Loucy (cell line): ENCODE data around the gene KAT5.

Source experiments
- H2AFZ ChIP-seq: fragments of 200-600 bp; sonication (generic); 2 replicates; pipeline ENCODE4 v1.6.0; 2016; ENCODE audit warnings: antibody characterized with exemption, mild to moderate bottlenecking, low read length, moderate library complexity
- H3F3A ChIP-seq: fragments of 200-600 bp; 2 replicates; pipeline ENCODE4 v1.6.0; 2016; ENCODE audit warnings: antibody characterized with exemption, low read depth, mild to moderate bottlenecking
- H3K27me3 ChIP-seq: fragments of 200-600 bp; sonication (generic); 2 replicates; pipeline ENCODE4 v1.6.1; 2014; ENCODE audit warnings: low read length, mild to moderate bottlenecking; ENCODE audit not compliant: insufficient read depth, poor library complexity, severe bottlenecking
- H3K36me3 ChIP-seq: fragments of 200-600 bp; sonication (generic); 2 replicates; pipeline ENCODE4 v1.6.1; 2016; ENCODE audit warnings: low read length; ENCODE audit not compliant: insufficient read depth
- H3K4me1 ChIP-seq: fragments of 200-600 bp; sonication (generic); 2 replicates; pipeline ENCODE4 v1.5.1; 2014; ENCODE audit warnings: low read length, mild to moderate bottlenecking; ENCODE audit not compliant: insufficient read depth, poor library complexity, severe bottlenecking
- H3K4me2 ChIP-seq: fragments of 200-600 bp; sonication (generic); 2 replicates; pipeline ENCODE4 v1.6.0; 2014; ENCODE audit warnings: antibody characterized with exemption, low read length, low read depth, mild to moderate bottlenecking; ENCODE audit not compliant: poor library complexity, severe bottlenecking
- H3K4me3 ChIP-seq: fragments of 200-600 bp; sonication (generic); 2 replicates; pipeline ENCODE4 v1.5.1; 2014; ENCODE audit warnings: low read length, mild to moderate bottlenecking, mixed read lengths; ENCODE audit not compliant: poor library complexity, severe bottlenecking
- H3K79me2 ChIP-seq: fragments of 200-600 bp; sonication (generic); 2 replicates; pipeline ENCODE4 v1.6.1; 2014; ENCODE audit warnings: low read length; ENCODE audit not compliant: insufficient read depth
- H3K9ac ChIP-seq: fragments of 200-600 bp; sonication (generic); 2 replicates; pipeline ENCODE4 v1.6.0; 2014; ENCODE audit warnings: mild to moderate bottlenecking, low read depth, low read length, moderate library complexity; ENCODE audit not compliant: poor library complexity, severe bottlenecking
- H3K9me2 ChIP-seq: fragments of 200-600 bp; sonication (generic); replicated peaks from 2 replicates; pipeline ENCODE4 v1.6.1; 2016; ENCODE audit warnings: low read depth, low read length, mixed read lengths
- H3K9me3 ChIP-seq: fragments of 200-600 bp; sonication (generic); 2 replicates; pipeline ENCODE4 v1.6.1; 2014; ENCODE audit warnings: mild to moderate bottlenecking, antibody characterized with exemption, low read length, low read depth; ENCODE audit not compliant: insufficient read depth
- H4K20me1 ChIP-seq: fragments of 200-600 bp; sonication (generic); 2 replicates; pipeline ENCODE4 v1.6.0; 2014; ENCODE audit warnings: antibody characterized with exemption, low read length, mild to moderate bottlenecking; ENCODE audit not compliant: insufficient read depth, poor library complexity, severe bottlenecking
- EZH2phosphoT487 ChIP-seq: fragments of 200-600 bp; IDR thresholded peaks from 2 replicates; pipeline ENCODE4 v1.6.1; 2018; ENCODE audit warnings: antibody characterized with exemption, mild to moderate bottlenecking, moderate library complexity, borderline replicate concordance
- TF ChIP-seq, protein P1 (sequence below): fragments of 200-600 bp; sonication (generic); conservative IDR thresholded peaks from 2 replicates; pipeline ENCODE4 v1.5.1; 2014; ENCODE audit warnings: mild to moderate bottlenecking, antibody characterized with exemption, low read length

KAT5 gene

DNA sequence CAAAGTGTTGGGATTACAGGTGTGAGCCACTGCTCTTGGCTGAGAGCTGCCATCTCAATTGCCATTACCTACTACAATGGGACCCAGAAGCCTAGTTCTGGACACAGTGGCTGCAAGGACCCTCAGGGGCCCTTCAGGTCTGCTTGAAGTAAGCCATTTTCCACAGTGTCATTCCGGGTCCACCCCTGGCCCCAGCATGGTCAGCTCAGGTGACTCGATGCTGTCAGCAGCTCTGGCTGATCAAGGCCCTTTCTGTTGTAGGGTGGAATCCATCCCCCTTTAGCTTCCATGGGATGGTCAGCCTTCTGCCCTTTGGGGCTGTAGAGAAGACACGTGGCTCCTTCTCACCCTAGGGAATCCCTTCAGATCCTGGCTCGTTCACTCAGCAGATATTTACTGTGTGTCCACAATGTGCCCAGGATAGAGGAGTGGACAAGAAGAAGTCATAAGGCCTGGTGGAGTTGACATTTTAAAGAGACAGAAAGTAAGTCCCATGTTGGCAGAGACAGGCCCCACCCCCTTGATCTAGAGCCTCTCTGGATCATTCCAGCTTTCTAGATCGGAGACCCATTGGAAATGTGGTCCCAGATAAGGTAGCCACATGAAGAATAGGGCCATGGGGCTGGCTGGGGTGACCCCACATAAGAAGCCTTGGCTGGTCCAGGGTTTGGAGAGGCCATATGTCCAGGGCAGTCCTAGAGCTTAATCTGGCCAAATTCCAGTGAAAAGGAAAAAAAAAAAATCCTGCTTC lies 15.1 kb upstream of the KAT5 start:
- no peaks in the 10 kb centered on the region for H3K4me1 ChIP-seq
- H4K20me1 ChIP-seq, result no peaks in the 10 kb centered on the region
- no peaks in the 10 kb centered on the region for H3K36me3 ChIP-seq
- no peaks in the 10 kb centered on the region for H3K27me3 ChIP-seq
- H3K79me2 ChIP-seq, result no peaks in the 10 kb centered on the region
- H3F3A ChIP-seq, result no peaks in the 10 kb centered on the region
- no peak overlapping the region for H3K9ac ChIP-seq
- H3K9me2 ChIP-seq, result no peaks in the 10 kb centered on the region
- no peaks in the 10 kb centered on the region for H3K9me3 ChIP-seq
- no peak overlapping the region for H2AFZ ChIP-seq
- H3K4me3 ChIP-seq, result no peak overlapping the region
- no peak overlapping the region for H3K4me2 ChIP-seq
- TF ChIP-seq, protein P1, sequence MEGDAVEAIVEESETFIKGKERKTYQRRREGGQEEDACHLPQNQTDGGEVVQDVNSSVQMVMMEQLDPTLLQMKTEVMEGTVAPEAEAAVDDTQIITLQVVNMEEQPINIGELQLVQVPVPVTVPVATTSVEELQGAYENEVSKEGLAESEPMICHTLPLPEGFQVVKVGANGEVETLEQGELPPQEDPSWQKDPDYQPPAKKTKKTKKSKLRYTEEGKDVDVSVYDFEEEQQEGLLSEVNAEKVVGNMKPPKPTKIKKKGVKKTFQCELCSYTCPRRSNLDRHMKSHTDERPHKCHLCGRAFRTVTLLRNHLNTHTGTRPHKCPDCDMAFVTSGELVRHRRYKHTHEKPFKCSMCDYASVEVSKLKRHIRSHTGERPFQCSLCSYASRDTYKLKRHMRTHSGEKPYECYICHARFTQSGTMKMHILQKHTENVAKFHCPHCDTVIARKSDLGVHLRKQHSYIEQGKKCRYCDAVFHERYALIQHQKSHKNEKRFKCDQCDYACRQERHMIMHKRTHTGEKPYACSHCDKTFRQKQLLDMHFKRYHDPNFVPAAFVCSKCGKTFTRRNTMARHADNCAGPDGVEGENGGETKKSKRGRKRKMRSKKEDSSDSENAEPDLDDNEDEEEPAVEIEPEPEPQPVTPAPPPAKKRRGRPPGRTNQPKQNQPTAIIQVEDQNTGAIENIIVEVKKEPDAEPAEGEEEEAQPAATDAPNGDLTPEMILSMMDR, result no peak
- TF ChIP-seq EZH2phosphoT487, result no peak

DNA sequence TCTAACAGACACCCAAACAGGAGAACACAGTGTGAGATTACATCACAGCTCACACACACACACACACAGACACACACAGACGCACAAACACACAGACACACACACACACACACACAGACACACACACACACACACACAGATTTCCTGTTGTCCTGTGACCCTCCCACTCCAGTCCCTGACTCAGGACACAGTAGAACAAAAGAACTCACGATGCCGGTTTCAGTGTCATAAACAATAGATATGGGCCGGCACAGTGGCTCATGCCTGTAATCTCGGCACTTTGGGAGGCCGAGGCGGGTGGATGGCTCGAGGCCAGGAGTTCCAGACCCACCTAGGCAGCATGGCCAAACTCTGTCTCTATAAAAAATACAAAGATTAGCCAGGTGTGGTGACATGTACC lies 13.8 kb upstream of the KAT5 start:
- Histone ChIP-seq H3F3A (no peaks in the 10 kb centered on the region), H3K4me2 (no peak overlapping the region)
- TF ChIP-seq, protein P1, result no peak
- TF ChIP-seq EZH2phosphoT487, result no peak

DNA sequence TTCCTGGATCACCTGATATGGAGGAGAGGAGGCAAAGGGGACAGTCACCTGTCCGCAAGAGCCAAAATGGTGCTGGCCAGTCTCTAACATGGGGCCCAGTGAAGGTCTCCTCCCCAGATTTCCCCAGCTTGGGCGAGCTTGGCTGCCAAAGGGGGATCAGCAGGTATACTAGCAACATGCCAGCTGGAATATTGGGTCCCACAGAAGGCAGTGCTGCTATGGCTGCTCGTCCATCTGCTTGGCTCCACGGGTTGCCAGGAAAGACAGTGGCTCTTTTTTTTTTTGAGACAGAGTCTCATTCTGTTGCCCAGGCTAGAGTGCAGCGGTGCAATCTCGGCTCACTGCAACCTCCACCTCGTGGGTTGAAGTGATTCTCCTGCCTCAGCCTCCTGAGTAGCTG lies 12.7 kb upstream of the KAT5 start:
- H3K4me1 ChIP-seq, result no peaks in the 10 kb centered on the region
- no peak overlapping the region for H2AFZ ChIP-seq
- no peaks in the 10 kb centered on the region for H3K9me2 ChIP-seq
- no peaks in the 10 kb centered on the region for H3K9me3 ChIP-seq
- no peak overlapping the region for H3K4me3 ChIP-seq
- no peaks in the 10 kb centered on the region for H3K27me3 ChIP-seq
- no peak overlapping the region for H3K9ac ChIP-seq
- no peaks in the 10 kb centered on the region for H3K79me2 ChIP-seq
- H3F3A ChIP-seq, result no peaks in the 10 kb centered on the region
- no peak overlapping the region for H3K4me2 ChIP-seq
- no peaks in the 10 kb centered on the region for H3K36me3 ChIP-seq
- TF ChIP-seq EZH2phosphoT487, result no peak
- TF ChIP-seq, protein P1, result no peak
- no peaks in the 10 kb centered on the region for H4K20me1 ChIP-seq

More for the DNA sequence above, 13.8 kb upstream of the KAT5 start:
- Histone ChIP-seq H2AFZ (no peak overlapping the region), H3K27me3 (no peaks in the 10 kb centered on the region), H3K9me2 (no peaks in the 10 kb centered on the region), H3K9ac (no peak overlapping the region), H3K36me3 (no peaks in the 10 kb centered on the region), H3K9me3 (no peaks in the 10 kb centered on the region), H3K4me3 (no peak overlapping the region), H3K4me1 (no peaks in the 10 kb centered on the region), H4K20me1 (no peaks in the 10 kb centered on the region), H3K79me2 (no peaks in the 10 kb centered on the region)
